HFFc6 (cell line): ENCODE data around the gene MYO9B. TPM values are rescaled to one million over a fixed set of nuclear protein-coding genes. Genes with fewer than 3 reads are reported as not detected.

Source experiments
- DNase-seq: peaks from one replicate; pipeline ENCODE4 v3.0.0-alpha.2; 2018
- H3K27ac Mint-ChIP-seq: 2 replicates; pipeline ENCODE4 v1.8.0; 2020; ENCODE audit warnings: mild to moderate bottlenecking, mixed read lengths
- H3K27me3 Mint-ChIP-seq: 2 replicates; pipeline ENCODE4 v1.8.0; 2021; ENCODE audit warnings: mild to moderate bottlenecking, moderate library complexity, mixed read lengths; ENCODE audit not compliant: insufficient read depth
- H3K36me3 Mint-ChIP-seq: 2 replicates; pipeline ENCODE4 v1.8.0; 2021; ENCODE audit warnings: low read depth, mixed read lengths
- H3K4me1 Mint-ChIP-seq: 2 replicates; pipeline ENCODE4 v1.8.0; 2020; ENCODE audit warnings: low read depth, mixed read lengths
- H3K4me3 Mint-ChIP-seq: 2 replicates; pipeline ENCODE4 v1.8.0; 2020; ENCODE audit warnings: mild to moderate bottlenecking, moderate library complexity, mixed read lengths
- H3K9me3 Mint-ChIP-seq: 2 replicates; pipeline ENCODE4 v1.8.0; 2020; ENCODE audit warnings: mild to moderate bottlenecking, mixed read lengths
- total RNA-seq, 6 experiments: library from RNA; stranded (reverse); fragmentation: NEBNext Ultra II Directional; extraction: Animal tissue kit (Norgen Biotek cat#: 25700); gene quantifications; 2 replicates in 1 of 6; 3 replicates in 5 of 6; pipeline ENCODE4 v1.2.3, GENCODE V29; 2021
- TF ChIP-seq, protein P1 (sequence below): fragments of 200-600 bp; sonication (generic); IDR thresholded peaks from 2 replicates; pipeline ENCODE4 v1.5.0; 2021; ENCODE audit warnings: antibody characterized with exemption, mild to moderate bottlenecking

The MYO9B gene
- total RNA-seq, 6 experiments from 2014 or later = 81.2 to 89.0 (median 83.4) TPM

- Mint-ChIP-seq H3K27ac (no peak overlapping the region), H3K4me1 (no peaks in the 10 kb centered on the region), H3K27me3 (peaks cover 9% of the 10 kb centered on the region), H3K9me3 (no peaks in the 10 kb centered on the region), H3K36me3 (peaks cover 61% of the 10 kb centered on the region), H3K4me3 (no peak overlapping the region)
- DNase-seq = no peak
- TF ChIP-seq, protein P1, sequence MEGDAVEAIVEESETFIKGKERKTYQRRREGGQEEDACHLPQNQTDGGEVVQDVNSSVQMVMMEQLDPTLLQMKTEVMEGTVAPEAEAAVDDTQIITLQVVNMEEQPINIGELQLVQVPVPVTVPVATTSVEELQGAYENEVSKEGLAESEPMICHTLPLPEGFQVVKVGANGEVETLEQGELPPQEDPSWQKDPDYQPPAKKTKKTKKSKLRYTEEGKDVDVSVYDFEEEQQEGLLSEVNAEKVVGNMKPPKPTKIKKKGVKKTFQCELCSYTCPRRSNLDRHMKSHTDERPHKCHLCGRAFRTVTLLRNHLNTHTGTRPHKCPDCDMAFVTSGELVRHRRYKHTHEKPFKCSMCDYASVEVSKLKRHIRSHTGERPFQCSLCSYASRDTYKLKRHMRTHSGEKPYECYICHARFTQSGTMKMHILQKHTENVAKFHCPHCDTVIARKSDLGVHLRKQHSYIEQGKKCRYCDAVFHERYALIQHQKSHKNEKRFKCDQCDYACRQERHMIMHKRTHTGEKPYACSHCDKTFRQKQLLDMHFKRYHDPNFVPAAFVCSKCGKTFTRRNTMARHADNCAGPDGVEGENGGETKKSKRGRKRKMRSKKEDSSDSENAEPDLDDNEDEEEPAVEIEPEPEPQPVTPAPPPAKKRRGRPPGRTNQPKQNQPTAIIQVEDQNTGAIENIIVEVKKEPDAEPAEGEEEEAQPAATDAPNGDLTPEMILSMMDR = no peak
Measured at GRCh38 chr19:17200408-17201079, 125.0 kb downstream of the MYO9B start.

GRCh38 chr19:17202249-17202648, 126.7 kb downstream of the MYO9B start:
- DNase-seq = no peak
- Mint-ChIP-seq H3K27me3 (peaks cover 9% of the 10 kb centered on the region), H3K27ac (no peak overlapping the region), H3K36me3 (peaks cover 51% of the 10 kb centered on the region), H3K4me1 (no peaks in the 10 kb centered on the region), H3K9me3 (no peaks in the 10 kb centered on the region), H3K4me3 (no peak overlapping the region)
- TF ChIP-seq, protein P1 = no peak

DNA sequence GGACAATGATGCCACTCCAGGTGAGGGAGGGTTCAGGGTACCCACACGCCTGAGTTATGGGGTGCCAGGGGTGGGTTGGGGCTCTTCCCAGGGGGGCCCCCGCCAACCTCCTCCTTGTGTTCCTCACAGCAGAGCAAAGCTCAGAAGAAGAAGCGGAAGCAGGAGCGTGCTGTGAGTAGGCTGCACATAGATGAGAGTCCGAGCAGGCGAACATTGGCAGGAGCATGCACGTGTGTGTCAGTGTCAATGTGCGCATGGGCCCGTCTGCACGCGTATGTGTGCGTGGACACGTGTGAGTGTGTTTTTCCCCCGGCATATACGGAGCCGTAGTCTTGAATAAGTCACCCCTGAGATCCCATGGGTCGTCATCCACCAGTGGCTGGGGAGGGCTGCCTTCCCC, 127.1 kb downstream of the MYO9B start:
- no peak overlapping the region for H3K4me3 Mint-ChIP-seq
- H3K27me3 Mint-ChIP-seq = peaks cover 9% of the 10 kb centered on the region
- no peak for DNase-seq
- peaks cover 47% of the 10 kb centered on the region for H3K36me3 Mint-ChIP-seq
- H3K27ac Mint-ChIP-seq = no peak overlapping the region
- H3K4me1 Mint-ChIP-seq = no peaks in the 10 kb centered on the region
- no peaks in the 10 kb centered on the region for H3K9me3 Mint-ChIP-seq
- TF ChIP-seq, protein P1 = no peak

DNA sequence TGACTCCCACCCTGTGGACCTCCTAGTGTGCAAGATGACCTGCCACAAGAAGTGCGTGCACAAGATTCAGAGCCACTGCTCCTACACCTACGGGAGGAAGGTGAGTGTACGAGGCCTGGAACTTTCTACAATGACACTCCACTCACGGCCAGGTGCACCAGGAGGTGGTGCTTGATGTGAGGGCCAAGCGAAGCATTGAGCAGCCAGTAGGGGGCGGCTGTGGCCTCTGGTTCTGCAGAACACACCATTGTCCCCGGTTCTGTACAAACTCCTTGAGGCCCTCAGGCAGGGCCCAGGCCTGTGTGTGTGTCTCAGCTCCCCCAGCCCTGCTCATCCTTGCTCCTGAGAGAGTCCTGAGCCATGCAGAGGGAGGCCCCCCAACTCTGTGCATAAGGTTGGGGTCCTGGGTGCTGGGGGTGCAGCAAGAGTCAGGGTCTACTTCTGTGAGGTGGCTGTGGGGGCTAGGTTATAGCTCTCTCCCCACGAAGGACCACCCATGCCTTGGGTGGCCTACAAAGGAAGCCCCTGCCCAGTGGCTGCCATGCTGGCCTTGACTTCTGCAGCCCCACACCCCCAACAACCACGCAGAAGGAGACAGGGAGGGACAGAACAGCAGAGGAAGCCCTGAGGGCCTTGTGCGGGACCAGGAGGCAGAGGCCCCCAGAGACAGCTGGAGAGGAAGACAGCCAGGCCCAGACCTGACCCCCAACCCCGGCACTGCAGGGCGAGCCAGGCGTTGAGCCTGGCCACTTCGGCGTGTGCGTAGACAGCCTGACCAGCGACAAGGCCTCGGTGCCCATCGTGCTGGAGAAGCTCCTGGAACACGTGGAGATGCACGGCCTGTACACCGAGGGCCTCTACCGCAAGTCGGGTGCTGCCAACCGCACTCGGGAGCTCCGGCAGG, 129.9 kb downstream of the MYO9B start:
- no peak overlapping the region for H3K4me3 Mint-ChIP-seq
- DNase-seq = peak; percentile 49
- TF ChIP-seq, protein P1 = peak; percentile 85
- H3K4me1 Mint-ChIP-seq = peaks cover 10% of the 10 kb centered on the region
- no peak overlapping the region for H3K27ac Mint-ChIP-seq
- H3K27me3 Mint-ChIP-seq = peaks cover 12% of the 10 kb centered on the region
- no peaks in the 10 kb centered on the region for H3K9me3 Mint-ChIP-seq
- H3K36me3 Mint-ChIP-seq = peaks cover 48% of the 10 kb centered on the region

DNA sequence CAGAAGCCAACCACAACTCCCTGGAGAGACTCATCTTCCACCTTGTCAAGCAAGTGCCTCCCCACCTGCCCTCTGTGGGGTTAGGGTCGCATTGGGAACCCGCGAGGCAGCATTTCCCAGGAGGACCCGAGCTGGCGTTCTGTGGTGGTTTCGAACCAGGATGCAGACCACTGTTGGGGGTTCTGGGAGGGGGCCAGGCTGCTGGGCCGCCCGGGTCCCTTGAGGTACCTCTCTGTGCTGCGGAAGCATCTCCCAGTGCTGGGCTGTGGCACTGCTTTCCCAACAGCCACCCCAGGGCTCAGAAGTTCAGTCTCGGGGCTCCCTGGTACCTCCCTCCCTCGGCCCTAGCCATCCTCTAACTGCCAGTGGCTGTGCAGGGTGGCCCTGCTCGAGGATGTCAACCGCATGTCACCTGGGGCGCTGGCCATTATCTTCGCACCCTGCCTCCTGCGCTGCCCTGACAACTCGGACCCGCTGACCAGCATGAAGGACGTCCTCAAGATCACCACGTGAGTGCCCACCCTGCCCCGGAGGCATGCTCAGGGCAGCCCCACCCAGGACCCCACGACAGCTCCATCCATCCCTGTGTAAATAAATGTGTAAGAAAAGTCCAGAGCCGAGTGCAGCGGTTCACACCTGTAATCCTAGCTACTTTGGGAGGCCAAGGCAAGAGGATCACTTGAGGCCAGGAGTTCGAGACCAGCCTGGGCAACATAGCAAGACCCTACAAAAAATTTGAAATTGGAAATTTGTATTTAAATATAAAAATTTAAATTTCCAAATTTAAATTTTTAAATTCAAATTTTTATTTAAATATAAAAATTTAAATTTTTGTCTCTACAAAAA, 131.4 kb downstream of the MYO9B start:
- peaks cover 11% of the 10 kb centered on the region for H3K27me3 Mint-ChIP-seq
- no peak for DNase-seq

More for the DNA sequence above, 131.4 kb downstream of the MYO9B start:
- H3K4me1 Mint-ChIP-seq = peaks cover 10% of the 10 kb centered on the region
- H3K9me3 Mint-ChIP-seq = no peaks in the 10 kb centered on the region
- H3K36me3 Mint-ChIP-seq = peaks cover 33% of the 10 kb centered on the region
- no peak overlapping the region; the same call in 1 of the 2 replicates for H3K4me3 Mint-ChIP-seq
- TF ChIP-seq, protein P1 = no peak
- no peak overlapping the region for H3K27ac Mint-ChIP-seq
